TTC549 (cell line): ENCODE data around the gene CDK5RAP2.

Source experiments
- FAIRE-seq: peaks from 2 replicates; lab custom pipeline; 2012; peaks lifted over from hg19 to GRCh38; lab: Jason Lieb, UNC

CDK5RAP2 gene

DNA sequence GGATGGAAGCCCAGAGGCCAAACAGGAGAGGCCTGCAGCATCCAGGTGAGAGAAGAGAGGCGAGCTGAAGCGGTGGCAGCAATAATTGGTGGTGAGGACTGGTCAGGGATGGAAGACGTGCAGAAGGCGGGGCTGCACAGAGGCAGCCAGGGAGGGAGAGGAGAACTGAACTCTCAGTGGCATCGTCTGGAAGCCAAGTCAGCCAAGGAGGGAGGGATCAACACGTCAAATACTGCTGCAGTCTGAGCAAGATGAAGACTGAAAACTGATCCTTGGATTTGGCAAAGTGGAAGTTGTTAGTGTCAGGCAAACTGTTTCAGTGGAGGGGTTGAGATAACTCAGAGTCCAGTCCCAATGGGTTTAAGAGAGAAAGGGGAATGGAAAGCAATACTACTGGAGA lies 145.4 kb downstream of the CDK5RAP2 start:
- no peak for FAIRE-seq

DNA sequence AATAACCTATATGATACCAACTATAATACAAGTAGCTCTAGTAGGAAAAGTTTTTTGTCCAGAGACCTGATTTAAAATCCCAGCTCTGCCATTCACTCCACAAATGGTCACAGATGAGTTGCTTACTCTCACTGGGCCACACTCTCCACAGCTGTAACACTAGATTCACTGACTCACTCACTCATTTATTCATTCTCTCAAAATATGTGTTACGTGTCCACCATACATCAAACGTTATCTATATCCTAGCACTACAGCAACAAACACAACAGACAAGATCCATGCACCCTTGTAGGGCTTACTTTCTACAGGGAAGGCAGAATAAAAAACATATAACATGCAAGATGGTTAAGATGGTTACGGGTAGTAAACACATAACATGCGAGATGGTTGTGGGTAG lies 146.3 kb downstream of the CDK5RAP2 start:
- no peak for FAIRE-seq

DNA sequence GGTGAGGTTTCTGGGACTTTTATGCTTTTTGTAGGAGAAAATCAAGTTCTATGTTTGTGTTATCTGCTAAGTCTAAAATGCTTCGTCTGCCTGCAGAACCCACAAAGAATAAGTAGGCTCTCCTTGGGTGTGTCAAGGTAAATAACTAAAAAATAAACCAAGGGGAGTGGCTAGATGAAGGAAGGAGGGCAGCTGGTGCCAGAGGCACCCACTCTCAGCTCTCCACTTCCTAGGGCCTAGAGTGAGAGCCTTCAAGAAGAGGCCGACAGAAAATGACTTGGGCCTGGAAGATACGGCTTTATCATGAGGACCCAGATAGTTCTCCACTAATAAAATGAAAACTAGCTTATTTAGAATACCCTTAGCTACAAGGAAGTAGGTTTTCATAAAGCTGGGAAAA lies 147.4 kb downstream of the CDK5RAP2 start:
- no peak for FAIRE-seq

DNA sequence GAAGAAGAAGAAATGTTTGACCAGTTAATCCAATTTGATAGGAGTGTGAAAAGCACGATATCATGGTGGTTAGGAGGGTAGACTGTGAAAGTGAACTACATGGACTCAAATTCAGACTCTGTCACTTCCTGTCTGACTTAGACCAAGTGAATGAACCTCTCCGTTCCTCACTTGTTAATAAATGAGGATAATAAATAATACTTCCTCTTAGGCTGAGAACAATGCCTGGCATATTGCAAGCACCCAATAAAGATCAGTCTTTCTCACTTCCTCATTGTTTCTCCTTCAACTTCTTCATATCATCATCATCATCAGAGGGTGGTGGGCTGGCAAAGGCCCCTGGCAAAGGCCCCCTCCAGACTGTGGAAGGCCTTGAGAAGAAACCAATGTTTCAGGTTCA lies 148.7 kb downstream of the CDK5RAP2 start:
- FAIRE-seq: no peak

DNA sequence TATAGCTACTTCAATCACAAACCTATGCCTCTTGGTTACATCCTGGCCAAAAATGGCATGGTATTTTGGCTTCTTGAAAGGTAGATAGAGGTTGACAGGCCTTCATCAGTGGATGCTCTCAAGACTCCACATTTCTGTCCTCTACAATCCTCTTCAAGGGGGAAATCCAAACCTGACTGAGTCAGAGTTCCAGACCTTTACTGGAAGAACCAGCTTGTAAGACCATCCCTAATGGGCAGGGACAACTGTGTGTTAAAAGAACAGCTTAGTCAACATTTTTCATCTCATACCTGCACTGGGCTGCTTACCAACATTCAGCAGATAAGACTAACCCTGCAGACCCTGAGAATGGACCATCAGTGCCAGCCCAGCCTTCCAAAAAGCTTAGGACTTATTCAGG lies 155.7 kb downstream of the CDK5RAP2 start:
- FAIRE-seq: no peak

DNA sequence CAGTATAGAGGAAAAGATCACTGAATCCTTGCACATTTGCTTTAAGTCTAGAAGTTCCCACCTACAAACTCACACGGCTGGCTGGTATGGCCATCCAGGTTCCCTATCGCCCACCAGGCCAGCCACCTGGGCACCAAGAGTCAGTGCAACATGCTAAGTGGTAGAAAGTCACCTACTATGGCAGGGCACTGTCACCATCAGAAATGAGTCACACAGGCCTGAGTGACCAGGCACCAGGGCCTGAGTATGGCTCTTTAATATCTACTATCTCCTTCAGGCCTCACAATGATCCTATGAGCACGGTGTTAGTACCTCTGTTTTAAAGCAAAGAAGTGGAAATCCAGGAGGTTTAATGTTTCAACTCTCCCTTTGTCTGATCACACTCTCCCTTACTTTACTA lies 156.2 kb downstream of the CDK5RAP2 start:
- no peak for FAIRE-seq

DNA sequence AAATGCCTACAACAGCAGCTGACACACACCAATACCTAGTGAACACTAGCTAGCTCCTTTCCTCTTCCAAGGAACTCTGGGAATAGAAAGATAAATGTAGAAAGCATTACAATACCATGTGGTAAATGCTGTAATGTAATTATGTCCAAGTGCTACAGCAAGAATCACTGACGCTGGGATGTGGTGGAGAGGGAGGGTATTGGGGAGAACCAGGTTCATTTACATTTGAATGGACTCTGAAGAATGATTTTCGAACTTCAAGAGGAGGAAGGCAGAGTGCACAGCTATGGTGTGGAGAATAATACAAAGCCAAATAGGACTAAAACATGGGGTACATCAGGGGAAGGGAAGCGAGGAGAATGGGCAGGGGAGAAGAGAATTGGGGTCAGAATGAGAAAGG lies 158.0 kb downstream of the CDK5RAP2 start:
- FAIRE-seq: no peak

DNA sequence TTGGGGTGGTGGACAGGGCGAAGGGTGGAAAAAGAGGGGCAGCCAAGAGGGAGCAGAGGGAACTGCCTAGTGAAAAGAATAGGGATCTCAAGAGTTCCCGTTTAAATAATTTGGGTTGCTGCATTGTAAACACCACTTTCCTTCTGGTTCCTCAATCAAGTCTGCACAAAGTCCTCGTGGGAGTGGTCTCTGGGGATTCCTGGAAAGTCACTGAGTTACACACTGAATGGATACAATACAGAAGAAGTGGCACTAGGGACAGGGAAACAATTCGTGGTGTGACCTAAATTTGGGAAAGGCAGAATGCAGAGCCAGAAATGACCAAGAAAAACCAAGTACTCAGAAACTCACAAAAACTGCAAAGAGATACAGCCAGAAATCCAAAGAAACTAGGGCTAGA lies 161.7 kb downstream of the CDK5RAP2 start:
- FAIRE-seq: no peak

DNA sequence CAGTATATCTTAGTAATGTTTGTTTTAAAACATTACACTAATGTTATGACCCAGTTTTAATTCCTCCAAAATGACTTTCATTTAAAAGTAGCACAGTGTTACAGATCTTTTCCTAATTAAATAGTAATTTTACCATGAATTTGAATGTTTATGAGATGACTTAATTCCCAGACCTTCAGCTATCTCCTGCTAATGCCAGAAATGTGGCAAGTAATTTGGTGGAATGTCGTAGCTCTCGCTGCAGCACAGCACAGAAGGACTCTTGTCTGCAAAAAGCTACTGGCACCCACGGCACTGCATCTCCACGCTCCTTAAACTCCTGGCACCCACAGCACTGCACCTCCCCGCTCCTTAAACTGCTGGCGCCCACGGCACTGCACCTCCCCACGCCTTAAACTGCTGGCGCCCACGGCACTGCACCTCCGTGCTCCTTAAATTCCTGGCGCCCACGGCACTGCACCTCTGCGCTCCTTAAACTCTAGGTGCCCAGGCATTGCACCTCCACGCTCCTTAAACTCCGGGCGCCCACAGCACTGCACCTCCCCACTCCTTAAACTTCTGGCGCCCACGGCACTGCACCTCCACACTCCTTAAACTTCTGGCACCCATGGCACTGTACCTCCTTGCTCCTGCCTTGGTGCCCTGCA lies 163.1 kb downstream of the CDK5RAP2 start:
- FAIRE-seq: no peak

DNA sequence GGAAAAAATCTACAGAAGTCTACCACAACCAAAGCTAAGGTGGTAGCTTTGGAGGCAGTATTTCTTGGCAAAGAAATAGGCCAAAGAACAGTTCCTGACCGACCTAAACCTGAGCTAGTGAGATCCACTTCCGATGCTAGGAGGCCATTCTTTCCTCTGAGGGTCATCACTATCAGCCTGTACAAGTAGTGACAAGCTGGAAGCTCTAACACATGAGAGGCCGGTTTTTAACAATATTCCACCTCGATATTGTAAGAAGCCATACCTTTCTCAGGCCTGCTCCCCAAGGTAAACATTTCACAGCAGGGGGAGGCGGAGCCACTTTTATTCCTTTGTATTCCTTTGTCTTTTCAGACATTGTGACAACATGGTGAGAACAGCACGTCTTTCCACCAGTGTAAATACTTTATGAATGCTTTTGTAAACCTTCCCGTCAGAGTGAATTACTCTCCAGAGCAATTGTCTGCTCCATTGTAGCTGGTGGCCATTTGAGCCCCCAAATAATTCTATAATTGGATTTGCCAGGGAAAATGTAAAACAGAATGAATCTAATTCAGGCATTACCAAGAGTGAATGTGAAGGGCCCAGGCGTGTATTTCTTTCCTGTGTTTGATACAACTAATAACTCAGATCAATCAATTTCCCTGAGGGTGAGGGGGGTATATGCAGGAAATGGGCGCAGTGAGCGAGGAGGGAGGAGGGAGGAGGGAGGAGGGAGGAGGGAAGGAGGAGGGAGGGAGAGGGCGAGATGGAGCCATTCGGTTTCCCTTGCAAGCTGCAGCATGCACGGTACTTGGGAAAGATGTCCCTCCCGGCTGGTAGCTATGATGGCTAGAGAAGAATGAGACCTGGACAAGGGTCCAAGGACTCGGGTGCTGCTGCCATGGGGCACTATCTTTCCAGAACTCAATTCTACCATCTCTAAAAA lies 166.6 kb downstream of the CDK5RAP2 start:
- FAIRE-seq: no peak

DNA sequence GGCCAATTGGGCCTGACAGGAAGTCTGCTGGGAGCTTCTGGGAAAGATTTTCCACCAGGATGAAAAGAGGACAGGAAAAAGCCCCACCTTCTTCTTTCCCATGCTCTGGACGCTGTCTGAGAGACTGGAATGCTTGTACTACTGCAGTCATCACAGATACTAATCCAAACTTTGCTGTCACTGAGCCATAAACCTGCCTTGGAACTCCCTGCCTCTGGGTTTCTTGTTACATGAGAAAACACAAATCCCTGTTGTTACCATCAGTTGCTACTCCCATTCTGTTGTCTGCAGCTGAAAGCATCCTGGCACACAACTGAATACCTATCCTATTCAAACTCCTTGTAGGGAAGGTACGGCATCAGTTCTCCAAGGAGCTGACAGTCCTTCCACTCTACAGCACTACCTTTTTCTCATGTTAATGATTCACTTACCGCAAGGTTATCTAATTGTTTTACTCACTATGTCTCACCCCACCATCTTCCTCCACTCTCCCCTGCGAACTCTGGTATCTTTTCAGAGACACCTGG lies 167.5 kb downstream of the CDK5RAP2 start:
- FAIRE-seq: no peak

DNA sequence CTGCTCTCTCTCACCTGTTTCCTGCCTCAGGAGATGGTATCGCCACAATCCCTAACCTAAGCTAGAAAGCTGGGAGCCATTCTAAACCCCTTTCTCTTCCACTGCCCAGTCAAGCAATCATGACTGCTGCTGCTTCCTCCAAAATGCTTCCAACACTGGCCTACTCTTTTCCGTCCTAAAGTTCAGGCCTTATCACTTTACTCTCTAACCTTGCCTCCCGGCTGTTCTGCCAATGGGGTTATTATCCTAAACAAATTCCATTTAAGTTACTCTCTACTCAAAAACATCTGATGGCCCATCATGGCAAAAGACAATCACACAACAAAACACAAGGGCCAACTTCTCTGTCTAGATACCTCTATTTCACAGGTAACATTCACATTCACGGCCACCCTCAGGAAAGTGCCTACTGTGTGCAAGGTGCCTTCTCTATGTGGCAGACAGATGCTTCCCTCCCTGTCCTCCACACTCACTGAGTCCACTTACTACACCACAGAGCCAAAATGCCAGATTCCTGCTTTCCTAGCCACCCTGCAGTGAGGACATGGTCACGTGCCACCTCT lies 168.0 kb downstream of the CDK5RAP2 start:
- no peak for FAIRE-seq

DNA sequence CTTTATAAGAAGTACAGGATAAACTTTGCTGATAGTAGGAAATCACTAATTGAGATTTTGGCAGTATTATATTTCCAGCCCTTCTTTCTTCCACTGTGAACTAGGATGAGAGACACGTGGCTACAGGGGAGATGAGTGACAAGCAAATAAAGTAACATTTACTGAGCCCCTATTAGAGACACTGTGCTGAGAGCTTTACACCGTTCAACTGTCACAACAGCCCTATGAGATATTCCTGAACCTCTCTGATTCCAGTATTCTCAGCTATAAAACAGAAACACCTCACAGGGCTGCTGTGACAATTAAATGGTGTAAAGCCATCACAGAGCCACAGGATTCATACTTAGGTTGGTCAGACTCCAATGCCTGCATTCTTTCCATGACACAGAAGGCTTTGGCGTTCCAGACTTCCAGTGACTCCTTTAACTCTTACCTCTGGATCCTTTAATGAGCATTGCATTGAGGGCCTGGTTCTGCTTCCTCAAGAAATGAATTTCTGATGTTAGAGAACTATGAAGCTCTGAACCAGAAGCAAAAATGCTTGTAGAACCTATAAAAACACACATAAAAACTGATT lies 169.0 kb downstream of the CDK5RAP2 start:
- FAIRE-seq: no peak

DNA sequence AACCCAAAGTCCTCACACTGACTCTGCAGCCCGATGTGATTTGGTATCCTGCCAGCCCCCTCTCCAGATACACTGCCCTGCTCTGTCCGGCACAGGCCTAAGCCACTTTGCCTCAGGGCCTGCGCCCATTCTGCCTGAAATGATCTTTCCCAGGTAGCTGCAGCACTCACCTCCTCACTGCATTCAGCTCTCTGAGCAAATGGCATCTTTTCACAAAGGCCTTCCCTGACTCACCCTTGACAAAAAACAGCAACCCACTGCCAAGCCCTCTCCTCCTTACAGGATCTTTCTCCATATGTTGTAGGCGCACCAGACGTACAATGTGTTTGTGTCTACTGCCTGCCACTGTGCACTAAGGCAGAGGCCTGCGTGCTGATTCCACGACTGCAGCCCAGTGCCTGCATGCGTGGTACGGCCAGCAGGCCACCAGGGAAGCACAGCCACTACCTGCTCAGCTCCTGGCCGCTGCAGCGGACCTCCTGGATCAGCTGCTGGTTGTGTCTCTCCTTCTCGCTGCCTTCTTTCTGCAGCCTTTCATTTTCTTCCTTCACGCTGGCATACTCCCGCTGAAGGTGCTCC lies 171.2 kb downstream of the CDK5RAP2 start:
- FAIRE-seq: no peak

DNA sequence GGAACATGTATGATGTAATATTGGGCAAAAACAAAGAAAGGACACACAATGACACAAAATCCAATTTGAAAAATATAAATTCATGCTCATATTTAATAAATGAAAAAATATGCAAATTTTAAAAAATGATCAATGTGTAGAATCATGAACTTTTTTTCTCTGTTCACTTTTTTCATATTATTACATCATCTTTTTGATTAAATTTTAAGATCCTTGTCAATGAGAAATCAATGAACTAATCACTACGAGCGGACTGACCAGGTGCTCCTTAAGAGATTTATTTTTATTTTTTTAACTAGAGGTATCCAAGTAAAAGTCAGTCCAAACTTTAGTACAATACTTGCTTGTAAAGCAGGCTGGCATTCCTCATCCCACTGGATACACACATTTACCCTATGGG lies 174.1 kb downstream of the CDK5RAP2 start:
- no peak for FAIRE-seq

DNA sequence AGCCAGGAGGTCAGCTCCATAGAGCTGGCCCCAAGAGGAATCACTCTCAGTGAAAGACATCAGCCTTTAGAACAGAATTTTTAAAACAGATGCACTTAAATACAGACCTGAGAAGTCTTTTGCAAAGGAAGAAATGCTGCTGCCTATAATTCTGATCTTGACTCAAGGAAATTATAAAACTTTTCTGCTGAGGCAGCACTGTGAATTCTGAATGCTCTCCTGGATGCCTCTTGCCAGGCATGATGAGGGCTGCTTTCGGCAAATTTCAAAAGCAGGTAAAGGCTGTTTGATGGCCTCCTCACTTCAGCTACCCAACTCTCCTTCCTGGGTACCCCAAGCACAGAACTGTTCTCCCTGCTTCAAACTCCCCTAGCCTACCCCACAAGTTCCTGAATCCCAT lies 174.8 kb downstream of the CDK5RAP2 start:
- no peak for FAIRE-seq

DNA sequence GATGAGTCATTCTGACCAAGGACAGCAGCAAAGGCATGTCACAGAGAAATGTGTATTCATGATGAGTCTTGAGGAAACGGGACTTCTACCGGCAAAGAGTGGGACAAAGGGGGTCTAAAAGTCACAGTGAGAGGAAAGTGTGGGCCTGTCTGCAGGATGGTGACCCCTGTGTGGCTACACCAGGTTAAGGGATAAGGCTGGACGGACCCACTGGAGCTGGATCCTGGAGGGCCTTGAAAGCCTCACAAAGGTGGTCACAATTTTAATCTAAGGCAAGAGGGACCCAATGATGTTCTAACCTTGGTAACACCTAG lies 176.5 kb downstream of the CDK5RAP2 start:
- FAIRE-seq: no peak

DNA sequence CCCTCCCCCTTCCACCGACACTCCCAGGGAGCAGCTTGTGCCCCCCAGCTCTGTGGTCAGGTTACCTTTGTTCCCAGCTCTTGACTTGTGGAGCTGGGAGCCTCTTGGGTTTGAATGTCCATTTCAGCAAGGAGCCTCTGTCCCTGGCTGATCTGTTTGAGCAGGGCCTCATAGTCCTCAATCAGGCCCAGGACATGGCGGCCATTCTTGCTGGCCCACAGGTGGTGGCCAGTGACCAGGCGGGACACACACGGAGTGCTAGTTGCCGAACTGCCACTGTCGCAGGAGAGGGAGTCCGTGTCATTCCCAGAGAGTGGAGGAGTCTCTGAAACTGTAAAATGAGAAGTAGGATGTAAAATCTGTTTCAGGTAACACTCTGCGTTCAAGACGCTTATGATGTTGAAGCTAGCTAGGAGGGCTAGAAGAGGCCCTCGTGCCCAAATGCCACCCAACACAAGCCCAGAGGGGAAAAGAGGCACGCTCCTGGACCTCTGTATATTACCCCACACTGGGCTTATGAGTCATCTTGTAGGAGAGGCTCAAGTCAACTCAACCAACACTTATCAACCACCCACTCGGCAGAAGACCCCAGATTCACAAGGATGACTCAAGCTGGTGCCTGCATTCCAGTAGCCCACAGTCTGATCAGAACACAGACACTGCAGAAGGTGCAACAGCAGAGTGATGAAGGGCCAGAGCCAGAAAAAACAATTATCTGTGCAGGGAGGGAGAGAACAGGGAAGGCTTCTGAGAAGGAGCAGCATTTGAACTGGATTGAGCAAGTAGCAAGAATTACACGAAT lies 177.0 kb downstream of the CDK5RAP2 start:
- FAIRE-seq: no peak

DNA sequence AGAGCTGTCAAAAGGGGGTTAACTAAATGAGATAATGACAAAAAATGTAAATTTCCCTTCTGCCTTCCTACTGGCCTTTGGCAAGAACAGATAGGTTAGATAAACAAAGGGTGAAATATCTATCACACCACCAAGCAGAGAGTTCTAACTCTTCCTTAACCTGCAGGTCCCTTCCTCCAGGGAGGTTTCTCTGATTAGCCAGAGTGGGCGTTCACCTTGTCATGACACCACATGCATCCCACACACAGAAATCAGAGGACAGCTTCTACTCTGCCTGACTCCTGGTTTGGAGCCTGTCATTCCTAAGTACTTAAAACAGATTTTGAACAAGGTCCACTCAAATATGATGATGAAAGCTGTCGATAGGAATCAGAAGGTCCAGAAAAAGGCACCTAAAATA lies 180.0 kb downstream of the CDK5RAP2 start:
- FAIRE-seq: no peak

DNA sequence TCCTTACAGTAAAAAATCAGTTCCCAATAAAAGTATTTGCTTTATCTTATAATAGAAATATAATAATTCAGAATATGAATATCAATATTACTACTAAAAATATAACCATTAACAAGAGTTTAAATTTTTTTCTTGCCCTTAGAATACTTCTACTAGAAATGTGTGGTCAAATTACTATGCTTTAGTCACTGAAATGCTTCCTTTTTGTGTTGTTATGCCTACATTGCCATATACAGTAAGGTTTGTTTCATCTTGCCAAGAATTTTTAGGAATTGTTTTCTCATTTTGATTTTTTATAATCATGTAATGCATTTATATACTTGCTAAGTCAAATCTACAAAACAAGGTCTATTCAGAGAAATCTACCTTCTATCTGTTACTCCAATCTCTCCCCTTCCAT lies 181.7 kb downstream of the CDK5RAP2 start:
- FAIRE-seq: no peak

DNA sequence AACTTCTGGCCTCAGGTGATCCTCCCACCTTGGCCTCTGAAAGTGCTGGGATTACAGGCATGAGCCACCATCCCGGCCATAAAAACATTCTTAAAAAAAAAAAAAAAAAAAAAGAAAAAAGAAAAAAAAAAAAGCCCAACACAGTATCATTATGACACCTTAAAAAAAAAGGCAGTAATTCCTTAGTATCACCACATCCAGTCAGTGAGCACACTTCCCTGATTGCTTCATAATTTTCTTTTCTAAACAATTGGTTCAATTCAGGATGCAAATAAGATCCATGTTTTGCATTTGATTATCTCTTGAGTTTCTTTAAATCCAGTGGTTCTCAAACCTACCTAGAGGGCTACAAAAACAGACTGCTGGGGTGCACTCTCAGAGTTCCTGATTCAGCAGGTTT lies 182.5 kb downstream of the CDK5RAP2 start:
- no peak for FAIRE-seq

DNA sequence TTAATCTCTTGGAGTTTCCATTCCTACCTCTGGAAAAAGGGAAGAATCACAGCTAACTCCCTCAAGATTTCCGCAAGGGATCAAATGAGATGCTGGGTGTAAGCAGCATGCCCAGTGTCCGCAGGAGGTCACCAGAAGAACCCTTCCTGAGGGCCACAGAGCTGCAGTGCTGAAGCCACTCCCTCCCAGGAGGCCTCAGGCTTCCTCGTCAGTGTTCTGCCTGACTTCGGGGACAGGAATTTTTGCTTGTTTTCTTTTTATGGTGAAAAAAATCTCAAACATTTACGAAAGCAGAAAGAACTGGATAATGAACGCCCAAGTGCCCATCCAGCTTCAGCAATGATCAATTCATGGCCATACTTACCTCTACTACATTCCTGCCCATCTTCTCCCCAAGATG lies 183.0 kb downstream of the CDK5RAP2 start:
- FAIRE-seq: no peak
